ACC112 (cell line): ENCODE results near the gene ZNRF1.
"Not testable (repeated sequence)": the region's sequence is repeated elsewhere in the genome, so short reads cannot be mapped to it uniquely, and the experiment has no call there.

Source experiments
- H2AFZ ChIP-seq: fragments of 200-600 bp; sonication (generic); one replicate; pipeline ENCODE4 v1.6.0; 2017; ENCODE audit warnings: antibody characterized with exemption, low read length; ENCODE audit not compliant: unreplicated experiment
- H3K27ac ChIP-seq: fragments of 200-600 bp; sonication (generic); 2 replicates; pipeline ENCODE4 v1.5.1; 2014; ENCODE audit warnings: low read depth, mild to moderate bottlenecking, antibody characterized with exemption, low read length, moderate library complexity
- H3K27me3 ChIP-seq: fragments of 200-600 bp; sonication (generic); 2 replicates; pipeline ENCODE4 v1.6.1; 2014; ENCODE audit warnings: mild to moderate bottlenecking, antibody characterized with exemption, low read length, moderate library complexity, mixed read lengths; ENCODE audit not compliant: insufficient read depth
- H3K36me3 ChIP-seq: fragments of 200-600 bp; sonication (generic); 2 replicates; pipeline ENCODE4 v1.6.1; 2016; ENCODE audit warnings: mild to moderate bottlenecking, antibody characterized with exemption, low read length, moderate library complexity, mixed read lengths; ENCODE audit not compliant: insufficient read depth
- H3K4me1 ChIP-seq: fragments of 200-600 bp; sonication (generic); one replicate; pipeline ENCODE4 v1.6.1; 2016; ENCODE audit warnings: low read length, mixed read lengths; ENCODE audit not compliant: insufficient read depth, unreplicated experiment, control insufficient read depth
- H3K4me3 ChIP-seq: fragments of 200-600 bp; sonication (generic); 2 replicates; pipeline ENCODE4 v1.5.1; 2014; ENCODE audit warnings: mild to moderate bottlenecking, low read depth, low read length
- H3K79me2 ChIP-seq: fragments of 200-600 bp; sonication (generic); one replicate; pipeline ENCODE4 v1.6.0; 2016; ENCODE audit warnings: low read length; ENCODE audit not compliant: control insufficient read depth, unreplicated experiment, insufficient read depth

Gene ZNRF1

DNA sequence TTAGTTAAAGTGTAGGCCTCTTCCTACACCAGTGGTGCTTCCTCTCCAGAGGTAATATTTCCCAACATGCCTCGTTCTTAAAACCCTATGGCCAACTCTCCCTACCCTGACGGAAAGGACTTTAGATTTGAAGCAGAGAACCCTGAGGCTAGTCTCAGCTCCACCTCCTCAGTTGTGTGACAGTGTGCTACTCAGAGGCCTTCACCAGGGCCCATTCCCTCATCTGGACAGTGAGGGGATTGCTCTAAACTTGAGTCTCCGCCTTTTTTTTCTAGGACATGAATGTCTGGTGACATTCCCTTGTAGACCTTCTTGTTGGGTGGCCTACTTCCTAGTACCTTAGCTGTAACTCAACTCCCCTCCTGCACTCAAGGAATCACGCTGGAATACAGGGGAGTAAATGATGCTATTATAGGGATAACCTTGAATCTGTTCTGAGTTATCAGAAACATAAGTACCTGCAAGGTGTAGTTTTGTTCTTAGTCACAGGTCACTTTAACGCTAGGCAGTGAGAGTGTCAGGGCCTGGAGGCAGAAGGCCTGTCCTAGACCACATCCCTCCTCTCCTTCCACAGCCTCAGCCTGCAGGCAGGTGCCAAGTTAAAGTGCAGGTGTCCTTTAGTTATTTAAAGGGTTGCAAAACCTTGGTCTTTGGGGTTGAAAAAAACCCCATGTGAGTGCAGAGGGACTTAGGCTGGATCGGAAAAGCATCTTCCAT lies 90.8 kb downstream of the ZNRF1 start:
- Histone ChIP-seq H3K4me1 (peaks cover 4% of the 10 kb centered on the region), H3K27me3 (no peaks in the 10 kb centered on the region), H3K79me2 (peaks cover 7% of the 10 kb centered on the region), H2AFZ (no peak overlapping the region), H3K4me3 (no peak overlapping the region), H3K36me3 (no peaks in the 10 kb centered on the region), H3K27ac (no peak overlapping the region)

DNA sequence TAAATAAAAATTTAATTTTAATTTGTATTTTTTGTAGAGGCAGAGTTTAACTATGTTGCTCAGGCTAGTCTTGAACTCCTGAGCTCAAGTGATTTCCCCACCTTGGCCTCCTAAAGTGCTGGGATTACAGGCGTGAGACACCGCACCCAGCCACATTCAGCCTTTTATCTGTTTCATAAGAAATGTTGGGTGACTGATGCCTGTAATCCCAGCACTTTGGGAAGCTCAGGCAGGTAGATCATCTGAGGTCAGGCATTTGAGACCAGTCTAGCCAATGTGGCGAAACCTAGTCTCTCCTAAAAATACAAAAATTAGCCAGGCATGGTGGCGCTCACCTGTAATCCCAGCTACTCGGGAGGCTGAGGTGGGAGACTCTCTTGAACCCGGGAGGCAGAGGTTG lies 92.1 kb downstream of the ZNRF1 start:
- H3K36me3 ChIP-seq, H3K27me3 ChIP-seq, H2AFZ ChIP-seq, H3K27ac ChIP-seq, H3K79me2 ChIP-seq, H3K4me3 ChIP-seq, H3K4me1 ChIP-seq: not testable (repeated sequence)

DNA sequence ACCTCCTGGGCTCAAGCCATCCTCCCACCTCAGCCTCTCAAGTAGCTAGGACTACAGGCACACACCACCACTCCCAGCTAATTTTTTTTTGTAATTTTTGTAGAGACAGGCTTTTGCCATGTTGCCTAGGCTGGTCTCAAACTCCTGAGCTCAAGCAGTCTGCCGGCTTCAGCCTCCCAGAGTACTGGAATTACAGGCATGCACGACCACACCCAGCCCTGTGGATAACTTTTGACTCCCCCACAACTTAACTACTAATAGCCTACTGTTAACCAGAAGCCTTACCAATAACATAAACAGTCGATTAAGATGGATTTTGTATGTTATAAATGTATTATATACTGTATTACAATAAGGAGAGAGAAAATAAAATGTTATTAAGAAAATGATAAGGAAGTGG lies 92.8 kb downstream of the ZNRF1 start:
- not testable (repeated sequence) for H3K36me3 ChIP-seq, H3K27me3 ChIP-seq, H2AFZ ChIP-seq, H3K4me3 ChIP-seq, H3K4me1 ChIP-seq, H3K27ac ChIP-seq, H3K79me2 ChIP-seq

DNA sequence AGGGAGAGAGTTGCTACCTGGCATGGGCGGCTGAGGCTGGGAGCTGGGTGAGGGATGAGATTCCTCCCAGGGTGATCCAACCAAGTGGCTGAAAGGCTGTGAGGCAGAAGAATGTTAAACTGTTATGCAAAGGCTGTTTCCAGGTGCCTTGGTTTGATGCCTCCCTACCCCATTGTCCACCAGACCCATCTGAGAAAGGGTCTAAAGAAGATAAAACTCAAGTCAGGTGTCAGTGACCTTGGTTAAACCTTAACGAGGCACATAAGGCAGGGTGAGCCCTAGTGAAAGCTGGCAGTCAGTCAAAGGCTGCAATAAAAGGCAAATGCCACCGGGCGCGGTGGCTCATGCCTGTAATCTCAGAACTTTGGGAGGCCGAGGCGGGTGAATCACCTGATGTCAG lies 94.0 kb downstream of the ZNRF1 start:
- Histone ChIP-seq H3K4me1 (no peaks in the 10 kb centered on the region), H3K36me3 (no peaks in the 10 kb centered on the region), H3K27me3 (no peaks in the 10 kb centered on the region), H3K4me3 (no peak overlapping the region), H3K27ac (no peak overlapping the region), H2AFZ (no peak overlapping the region), H3K79me2 (no peaks in the 10 kb centered on the region)

DNA sequence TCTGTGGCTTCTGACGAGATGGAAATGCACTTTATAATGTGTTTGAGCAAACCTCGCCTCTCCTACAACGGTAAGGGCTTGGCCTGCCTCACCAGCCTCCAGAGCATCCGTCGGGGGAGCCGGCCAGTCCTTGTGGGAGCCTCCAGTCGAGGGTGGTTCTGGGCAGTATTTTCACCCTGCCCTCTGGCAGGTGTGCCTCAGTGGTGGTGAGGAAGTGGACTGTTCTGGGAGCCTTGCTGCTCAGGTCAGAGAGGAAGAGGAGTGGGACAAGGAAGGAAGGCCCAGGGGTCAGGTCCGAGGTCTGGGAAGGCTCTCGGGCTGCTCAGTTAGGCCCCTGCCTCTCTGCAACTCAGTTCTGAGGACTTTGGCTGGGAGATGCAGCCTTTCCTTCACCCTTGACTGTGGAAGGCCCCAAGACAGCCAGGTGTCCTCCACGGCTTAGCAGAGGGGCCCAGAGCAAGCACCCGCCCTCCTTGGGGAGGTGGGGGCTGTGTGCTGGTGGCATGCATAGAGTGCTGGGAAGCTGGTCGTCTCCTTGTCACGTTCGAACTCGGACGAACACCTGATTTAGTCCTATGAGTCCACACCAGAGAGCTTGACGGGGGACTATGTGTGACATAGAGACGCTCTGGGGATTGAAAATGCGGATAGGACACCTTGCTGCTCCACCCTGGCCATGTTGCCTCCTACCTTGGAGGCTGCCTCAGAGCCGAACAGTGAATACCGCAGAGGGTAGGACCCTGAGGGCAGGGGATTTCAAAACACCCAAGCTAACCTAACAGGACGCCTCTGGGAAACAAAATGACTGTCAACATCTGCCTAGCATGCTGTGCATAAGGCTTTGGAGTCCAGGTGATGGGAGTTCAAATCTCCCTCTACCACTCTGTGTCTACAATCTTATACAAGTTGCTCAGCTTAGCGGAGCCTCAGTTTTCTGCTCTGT lies 95.0 kb downstream of the ZNRF1 start:
- Histone ChIP-seq H3K79me2 (no peaks in the 10 kb centered on the region), H3K27me3 (no peaks in the 10 kb centered on the region)

DNA sequence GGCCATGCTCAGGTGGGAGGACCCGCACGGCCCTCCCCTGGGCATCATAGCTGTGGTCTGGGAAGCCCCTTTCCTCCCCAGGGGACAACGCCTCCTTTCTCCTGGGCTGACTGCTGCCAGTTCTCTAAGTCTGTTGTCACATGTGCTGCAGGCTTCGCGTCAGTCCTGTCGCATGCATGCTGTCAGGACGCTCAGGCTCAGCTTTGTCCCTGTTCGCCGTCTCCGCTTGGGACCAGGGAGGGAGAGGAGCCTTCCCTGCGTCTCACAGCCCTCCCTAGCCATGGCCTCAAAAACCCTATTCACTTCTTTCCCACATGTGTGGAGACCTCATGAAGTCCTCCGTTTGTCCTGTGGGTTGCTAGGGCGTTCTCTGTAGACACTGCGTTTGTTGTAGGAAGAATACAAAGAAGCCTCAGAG lies 96.4 kb downstream of the ZNRF1 start:
- H3K4me1 ChIP-seq, result peaks cover 11% of the 10 kb centered on the region
- H3K27ac ChIP-seq, result no peak overlapping the region
- H3K79me2 ChIP-seq, result no peaks in the 10 kb centered on the region
- no peaks in the 10 kb centered on the region for H3K36me3 ChIP-seq
- no peaks in the 10 kb centered on the region for H3K27me3 ChIP-seq
- no peak overlapping the region for H3K4me3 ChIP-seq
- no peak overlapping the region for H2AFZ ChIP-seq

More for the DNA sequence above, 95.0 kb downstream of the ZNRF1 start:
- H2AFZ ChIP-seq, result no peak overlapping the region
- no peaks in the 10 kb centered on the region for H3K4me1 ChIP-seq
- no peaks in the 10 kb centered on the region for H3K36me3 ChIP-seq
- H3K4me3 ChIP-seq, result no peak overlapping the region
- H3K27ac ChIP-seq, result no peak overlapping the region

DNA sequence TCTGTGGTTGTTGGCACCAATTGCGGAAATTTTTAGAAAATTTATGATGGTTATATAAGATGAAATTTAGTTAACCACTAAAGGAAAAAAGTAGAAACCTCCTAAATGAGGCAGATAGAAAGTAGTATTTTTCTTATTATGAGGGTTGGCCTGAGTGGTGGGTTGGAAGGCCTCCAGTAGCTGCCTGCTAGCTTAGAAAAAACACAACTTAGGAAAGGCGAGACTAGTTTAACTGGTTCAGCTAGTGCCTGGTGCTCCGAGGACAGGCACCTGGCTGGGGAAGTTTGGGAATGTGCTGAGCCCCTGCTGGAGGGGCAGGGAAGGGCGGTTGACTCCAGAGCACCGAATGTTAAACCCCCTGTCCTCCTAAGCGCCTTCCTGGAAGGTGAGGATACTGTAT lies 97.8 kb downstream of the ZNRF1 start:
- H3K79me2 ChIP-seq, result no peaks in the 10 kb centered on the region
- H3K27ac ChIP-seq, result no peak overlapping the region
- H3K4me3 ChIP-seq, result no peak overlapping the region
- H3K4me1 ChIP-seq, result peaks cover 11% of the 10 kb centered on the region
- no peak overlapping the region for H2AFZ ChIP-seq
- no peaks in the 10 kb centered on the region for H3K27me3 ChIP-seq
- H3K36me3 ChIP-seq, result no peaks in the 10 kb centered on the region

DNA sequence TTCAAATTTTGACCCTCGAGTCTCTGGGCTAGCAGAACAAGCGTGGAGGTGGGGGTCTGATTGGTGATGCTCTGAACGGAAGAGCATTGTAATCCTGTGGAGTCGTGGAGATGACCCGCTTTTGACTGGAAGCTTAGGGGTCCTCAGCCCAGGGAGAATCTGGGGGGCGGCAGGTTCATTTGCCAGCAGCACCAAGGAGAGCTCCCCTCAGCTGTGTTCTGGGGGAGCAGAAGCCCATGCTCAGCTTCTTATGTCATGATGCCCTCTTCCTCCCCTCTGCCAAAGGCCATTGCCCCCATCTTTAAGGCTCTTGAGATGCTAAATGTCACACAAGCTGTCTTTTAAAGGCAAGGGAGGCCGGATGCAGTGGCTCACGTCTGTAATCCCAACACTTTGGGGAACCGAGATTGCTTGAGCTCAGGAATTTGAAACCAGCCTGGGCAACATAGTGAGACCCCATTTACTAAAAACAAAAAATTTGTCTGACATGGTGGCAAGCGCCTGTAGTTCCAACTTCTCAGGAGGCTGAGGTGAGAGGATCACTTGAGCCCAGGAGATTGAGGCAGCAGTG lies 98.5 kb downstream of the ZNRF1 start:
- Histone ChIP-seq H3K4me1 (peaks cover 11% of the 10 kb centered on the region), H3K79me2 (no peaks in the 10 kb centered on the region), H3K36me3 (no peaks in the 10 kb centered on the region), H3K27ac (no peak overlapping the region), H3K4me3 (no peak overlapping the region), H2AFZ (no peak overlapping the region), H3K27me3 (no peaks in the 10 kb centered on the region)

DNA sequence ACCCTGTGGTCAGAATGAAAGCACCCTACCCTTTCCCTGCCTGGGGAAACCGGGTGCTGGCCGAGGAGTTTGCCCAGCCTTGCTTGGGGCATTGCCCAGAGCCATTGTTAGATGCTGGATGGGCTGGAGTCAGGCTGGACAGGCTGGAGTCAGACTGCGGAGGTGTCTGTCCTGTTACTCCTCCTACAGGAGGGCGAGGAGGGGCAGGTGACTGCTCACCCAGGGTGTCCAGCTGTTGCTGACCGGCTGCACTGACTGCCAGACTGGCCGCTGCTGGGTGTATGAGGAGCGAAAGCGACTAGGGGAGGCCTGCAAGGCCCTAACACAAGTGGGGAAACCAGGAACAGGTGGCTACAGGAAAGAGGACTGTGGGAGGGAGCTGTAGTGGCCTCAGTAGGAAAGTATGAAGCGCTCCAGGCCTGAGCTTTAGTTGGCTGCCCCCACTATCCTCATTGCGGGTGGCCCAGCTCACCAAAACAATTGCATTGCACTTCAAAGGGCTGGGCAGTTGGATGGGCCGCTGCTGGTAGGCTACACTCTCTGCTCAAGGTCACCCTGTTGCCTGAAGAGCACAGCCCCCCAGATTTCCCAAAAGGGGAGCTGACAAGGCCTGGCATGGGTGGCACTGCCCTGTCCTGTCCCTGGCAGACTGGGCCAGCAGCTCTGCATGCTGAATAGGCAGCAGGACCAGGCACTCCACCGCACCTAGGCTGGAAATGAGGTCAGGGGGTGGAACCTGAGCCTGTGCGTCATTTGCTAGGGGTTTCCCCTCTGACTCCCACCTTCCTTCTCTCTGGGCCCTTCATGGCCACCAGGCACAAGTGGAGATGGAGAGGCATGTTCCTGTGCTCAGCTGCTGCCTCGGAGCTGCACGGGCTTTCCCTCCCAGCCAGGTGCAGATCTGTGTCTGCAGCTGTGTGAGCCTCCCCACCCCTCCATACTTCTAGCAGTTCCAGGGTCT lies 99.4 kb downstream of the ZNRF1 start:
- H3K36me3 ChIP-seq, result no peaks in the 10 kb centered on the region
- no peaks in the 10 kb centered on the region for H3K27me3 ChIP-seq
- H3K27ac ChIP-seq, result no peak overlapping the region
- H2AFZ ChIP-seq, result no peak overlapping the region
- peaks cover 11% of the 10 kb centered on the region for H3K4me1 ChIP-seq
- H3K4me3 ChIP-seq, result no peak overlapping the region
- no peaks in the 10 kb centered on the region for H3K79me2 ChIP-seq

DNA sequence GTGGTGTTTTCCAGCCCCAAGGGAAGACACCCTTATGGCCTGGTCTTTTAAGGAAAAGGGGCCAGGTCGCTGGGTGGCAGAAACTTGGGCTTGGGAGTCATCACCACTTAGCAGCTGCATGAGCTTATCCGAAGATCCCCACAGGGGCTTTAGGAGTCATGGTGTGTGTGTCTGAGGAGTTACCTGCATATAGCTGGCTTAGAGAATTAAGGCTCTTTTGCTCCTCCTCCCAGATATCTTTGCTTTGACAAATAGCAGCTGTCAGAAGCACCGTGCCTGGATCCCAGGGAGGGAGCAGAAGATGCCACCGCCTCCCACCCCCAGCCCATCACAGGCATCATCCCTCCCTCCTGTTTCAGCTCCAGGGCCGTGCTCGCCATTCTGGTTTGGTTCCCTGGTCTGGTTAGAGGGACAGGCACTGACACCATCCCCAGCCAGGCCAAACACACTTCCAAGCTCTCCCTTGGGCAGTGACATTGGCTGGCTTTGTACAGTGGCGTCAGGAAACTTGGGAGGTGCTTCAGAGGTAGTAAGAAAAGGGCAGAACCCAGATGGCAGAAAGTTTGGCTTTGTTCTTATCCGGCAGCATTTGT lies 100.3 kb downstream of the ZNRF1 start:
- Histone ChIP-seq H3K79me2 (no peaks in the 10 kb centered on the region), H3K4me1 (peaks cover 11% of the 10 kb centered on the region), H3K27ac (no peak overlapping the region), H3K4me3 (no peak overlapping the region), H3K36me3 (no peaks in the 10 kb centered on the region; the same call in 1 of the 2 replicates), H3K27me3 (no peaks in the 10 kb centered on the region), H2AFZ (no peak overlapping the region)
